GM18498 (cell line): Measurements from ENCODE around the gene ARFGAP3.

Experiments
- ATAC-seq: cut with Tn5 transposase; IDR thresholded peaks from one replicate; pipeline ENCODE4 v1.9.1; 2021; ENCODE audit warnings: mild to moderate bottlenecking, moderate library complexity; ENCODE audit not compliant: unreplicated experiment

The ARFGAP3 gene

DNA sequence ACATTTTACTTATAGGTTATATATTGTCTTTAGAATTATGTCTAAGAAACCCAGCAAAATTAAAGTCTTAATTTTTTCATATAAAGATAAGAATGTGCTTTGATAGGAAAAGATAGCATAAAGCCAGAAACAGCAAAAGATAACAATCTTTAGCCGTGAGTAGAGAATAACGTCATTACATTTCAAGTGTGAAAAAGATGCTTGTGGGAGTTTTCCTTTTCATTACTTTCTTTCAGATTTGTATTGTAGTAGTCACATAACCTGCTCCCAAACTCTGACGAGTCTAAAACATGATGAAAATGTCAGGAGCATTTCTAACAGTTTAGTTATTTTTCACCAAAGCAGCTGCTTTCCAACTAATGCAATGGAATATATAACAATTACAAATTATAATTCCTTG, 31.3 kb downstream of the ARFGAP3 start:
- no peak for ATAC-seq

DNA sequence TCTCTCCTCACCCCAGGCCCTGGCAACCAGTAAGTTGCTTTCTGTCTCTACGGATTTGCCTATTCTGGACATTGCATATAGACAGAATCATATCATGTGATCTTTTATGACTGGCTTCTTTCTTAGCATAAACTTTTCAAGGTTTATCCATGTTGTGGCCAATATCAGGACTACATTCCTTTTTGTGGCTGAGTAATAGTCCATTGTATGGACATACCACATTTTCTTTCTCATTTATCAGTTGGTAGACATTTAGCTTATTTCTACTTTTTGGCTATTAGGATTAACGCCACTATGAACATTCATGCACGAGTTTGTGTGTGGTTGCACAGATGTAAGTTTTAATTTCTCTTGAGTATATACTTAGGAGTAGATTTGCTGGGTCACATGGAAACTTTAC, 35.7 kb downstream of the ARFGAP3 start:
- ATAC-seq, result no peak

DNA sequence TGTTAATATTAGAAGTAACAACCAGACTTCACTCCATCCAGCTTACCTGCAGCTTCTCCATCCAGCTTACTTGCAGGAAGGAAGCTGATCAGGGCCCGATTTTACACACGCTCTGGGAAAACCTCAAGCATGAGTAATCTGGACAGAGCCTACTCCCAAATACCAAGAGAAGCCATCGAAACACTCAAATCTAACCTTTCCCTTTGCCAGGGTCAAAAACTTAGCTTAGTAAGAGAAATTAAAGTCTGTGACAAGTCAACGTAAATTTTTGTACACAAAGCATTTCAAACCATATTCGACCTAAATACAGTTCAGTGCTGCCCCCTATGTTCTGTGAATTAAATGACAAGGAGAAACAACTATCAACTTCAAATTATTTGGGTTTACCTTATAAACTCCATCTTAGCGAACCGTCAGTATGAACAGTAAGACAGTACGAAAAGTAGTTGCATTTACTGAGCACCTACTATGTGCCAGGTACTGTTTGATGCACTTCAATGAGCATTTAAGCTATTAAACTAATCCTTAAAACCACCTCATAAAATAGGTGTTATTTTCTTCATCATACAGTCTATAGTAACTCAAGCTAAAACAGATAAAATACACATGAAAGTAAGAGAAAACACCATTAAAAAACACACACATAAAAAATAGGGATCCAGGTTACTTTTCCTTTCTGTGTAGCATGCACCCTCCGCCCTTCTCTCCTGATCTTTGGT, 36.9 kb downstream of the ARFGAP3 start:
- ATAC-seq, result no peak

DNA sequence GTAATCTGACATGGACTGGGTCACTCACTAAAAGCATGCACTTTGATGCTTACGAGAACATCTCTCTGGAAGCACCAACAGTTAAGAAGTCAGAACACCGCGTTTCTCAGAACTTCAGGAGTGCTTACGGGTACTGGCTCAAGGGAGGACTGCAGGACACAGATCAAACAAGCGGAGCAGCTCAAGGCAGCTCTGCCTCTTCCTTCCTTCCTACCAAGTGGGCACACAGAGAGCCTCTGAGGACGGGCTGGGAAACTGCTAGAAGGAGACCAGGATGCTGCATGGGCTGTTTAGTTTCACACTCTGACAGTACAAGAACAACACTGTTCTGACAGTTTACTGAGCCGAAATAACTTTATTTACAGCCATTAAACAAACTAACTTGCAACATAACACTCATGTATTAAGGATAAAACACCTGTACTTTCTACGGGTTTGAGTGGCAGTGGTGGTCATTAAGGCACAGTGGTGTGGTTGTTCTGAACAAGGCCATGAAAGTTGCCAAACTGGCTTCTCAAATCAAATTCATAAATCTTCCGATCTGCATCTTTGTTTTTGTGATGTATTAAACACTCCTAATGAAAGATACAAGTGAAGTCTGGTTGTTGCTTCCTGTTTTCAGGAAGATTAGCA, 37.5 kb downstream of the ARFGAP3 start:
- ATAC-seq, result no peak

DNA sequence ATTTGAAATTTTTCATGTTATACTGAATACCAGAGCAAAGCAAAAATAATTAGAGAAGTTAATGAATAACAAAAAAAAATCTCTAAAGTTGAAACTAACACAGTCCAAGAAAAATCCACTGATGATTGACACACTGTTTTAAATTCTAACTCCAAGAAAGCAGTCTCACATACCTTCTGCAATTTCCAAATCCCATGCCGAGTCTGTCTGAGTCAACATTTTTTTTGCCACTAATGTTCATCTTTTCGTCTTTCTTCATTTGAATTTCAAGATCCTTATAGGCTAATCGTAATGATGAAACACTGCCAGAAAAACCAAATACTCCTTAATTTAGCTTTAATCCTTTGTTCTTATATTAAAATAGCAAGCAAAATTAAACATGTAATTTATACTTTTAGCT, 39.5 kb downstream of the ARFGAP3 start:
- ATAC-seq, result no peak

DNA sequence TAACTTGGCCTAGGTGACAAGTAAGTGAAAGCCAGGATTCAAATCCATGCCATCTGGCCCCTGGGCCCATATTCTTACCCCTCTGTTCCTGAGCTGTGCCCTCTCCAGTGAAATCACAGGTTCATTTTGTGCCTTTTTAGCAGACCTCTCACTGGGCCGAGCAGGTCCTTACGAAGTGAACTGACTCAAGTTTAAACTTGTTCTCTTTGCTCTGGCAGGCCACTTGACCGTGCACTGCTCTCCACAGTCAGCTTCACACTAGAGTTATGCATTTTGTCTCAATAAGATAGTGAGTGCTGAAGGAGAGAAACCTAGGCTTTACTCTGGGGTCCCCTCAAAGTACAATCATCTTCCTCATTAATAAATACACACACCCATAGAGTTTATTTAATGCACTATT, 40.7 kb downstream of the ARFGAP3 start:
- no peak for ATAC-seq

DNA sequence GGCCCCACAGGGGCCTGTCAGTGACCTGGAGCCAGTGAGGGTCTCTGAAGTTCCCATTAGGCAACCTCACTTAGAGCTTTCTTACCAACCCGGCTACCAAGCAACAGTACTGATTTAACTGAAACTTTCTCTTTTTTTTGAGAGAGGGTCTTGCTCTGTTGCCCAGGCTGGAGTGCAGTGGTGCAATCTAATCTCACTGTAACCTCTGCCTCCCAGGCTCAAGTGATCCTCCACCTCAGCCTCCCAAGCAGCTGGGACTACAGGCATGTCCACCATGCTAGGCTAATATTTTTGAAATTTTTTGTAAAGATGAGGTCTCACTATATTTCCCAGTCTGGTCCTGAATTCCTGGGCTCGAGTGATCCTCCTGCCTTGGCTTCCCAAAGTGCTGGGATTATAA, 42.5 kb downstream of the ARFGAP3 start:
- ATAC-seq, result no peak

DNA sequence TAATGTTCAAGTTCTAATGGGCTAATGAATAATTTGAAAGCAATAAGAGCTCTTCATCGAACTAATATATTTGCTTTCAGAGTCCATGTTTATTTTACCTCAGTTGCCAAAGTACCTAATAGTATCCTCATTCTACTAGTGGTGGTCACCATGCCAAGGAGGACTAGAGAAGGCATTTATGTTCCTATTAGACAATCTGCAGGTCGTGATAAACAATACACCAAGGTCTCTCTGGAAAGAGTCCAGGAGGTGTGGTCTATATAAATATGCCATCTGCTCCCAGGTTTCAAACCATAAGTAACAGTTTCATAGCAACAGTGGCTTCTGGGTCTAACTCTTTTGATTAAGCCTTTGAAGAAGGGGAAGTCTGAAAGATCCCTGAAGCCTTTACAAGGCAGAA, 42.9 kb downstream of the ARFGAP3 start:
- ATAC-seq, result no peak

DNA sequence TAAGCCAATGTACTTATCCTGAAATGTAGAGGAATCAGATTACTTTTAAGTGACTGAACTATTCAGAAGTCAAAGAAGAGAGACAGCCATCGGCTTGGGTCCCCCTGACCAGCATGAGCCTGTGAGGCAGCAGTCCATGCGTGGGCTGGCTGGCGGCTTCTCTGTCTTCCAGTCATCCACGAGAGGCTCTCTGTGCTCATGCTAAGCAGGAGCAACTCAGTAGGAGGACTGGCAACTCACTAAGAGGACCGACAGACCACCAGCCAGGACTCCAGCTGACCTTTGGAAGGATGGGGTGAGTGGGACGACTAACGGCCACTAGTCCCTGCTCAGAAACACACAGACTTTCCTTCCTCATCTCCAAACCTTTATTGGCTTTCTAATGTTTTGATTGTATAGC, 43.6 kb downstream of the ARFGAP3 start:
- ATAC-seq, result no peak

DNA sequence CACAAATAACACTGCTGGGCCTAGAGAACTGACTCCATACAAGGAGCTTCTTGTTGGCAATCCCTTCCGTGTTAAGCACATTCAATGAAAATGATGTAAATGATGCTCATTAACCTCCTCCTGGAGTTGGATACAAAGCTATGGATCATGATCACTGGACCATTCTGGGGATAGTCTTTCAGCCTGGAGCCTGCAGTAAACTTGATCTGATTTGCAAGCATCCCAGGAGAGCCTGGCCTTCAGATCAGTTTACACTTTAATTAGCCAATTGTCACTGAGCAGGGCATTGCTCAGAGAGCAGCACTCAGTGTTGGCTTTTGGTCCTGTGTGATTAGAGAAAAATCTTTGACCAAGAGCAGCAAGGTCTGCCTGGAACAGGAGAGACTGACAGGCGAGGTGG, 45.6 kb downstream of the ARFGAP3 start:
- ATAC-seq, result no peak

DNA sequence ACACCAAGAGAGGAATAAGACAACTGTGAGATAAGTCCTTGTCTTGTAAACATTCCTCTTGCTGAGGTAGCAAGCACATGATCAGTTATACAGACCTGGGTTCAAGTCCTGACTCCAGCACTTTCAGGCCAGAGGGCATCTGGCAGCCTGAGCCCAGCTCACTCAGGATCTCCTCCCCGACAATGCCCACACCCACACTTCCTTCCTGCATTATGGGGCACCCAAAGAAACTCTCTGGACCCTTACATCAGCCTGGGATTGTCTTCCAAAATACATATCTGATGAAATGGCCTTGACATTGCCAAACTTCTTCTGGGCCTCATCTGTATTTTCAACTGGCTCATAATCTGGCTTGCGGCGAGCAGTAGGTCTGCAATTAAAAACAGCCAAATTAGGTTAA, 48.6 kb downstream of the ARFGAP3 start:
- no peak for ATAC-seq

DNA sequence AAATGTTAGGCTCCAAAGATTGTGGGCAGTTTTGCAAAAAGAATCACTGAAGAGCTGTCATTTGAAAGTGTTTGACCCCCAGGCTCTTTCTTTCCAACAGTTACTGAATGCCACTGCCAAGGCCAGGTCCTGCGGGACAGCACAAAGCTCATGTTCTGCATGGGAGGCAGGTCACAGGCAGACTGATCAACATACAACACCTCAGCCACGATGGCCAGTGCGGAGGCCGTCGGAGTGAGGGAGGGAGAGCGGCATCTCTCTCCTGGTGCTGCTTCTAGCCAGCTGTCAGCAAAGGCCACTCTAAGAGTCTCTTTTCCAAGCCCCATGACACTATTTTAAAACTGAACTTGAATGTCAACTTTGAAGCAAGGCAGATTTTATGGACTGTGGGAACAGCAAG, 49.9 kb downstream of the ARFGAP3 start:
- ATAC-seq, result no peak

DNA sequence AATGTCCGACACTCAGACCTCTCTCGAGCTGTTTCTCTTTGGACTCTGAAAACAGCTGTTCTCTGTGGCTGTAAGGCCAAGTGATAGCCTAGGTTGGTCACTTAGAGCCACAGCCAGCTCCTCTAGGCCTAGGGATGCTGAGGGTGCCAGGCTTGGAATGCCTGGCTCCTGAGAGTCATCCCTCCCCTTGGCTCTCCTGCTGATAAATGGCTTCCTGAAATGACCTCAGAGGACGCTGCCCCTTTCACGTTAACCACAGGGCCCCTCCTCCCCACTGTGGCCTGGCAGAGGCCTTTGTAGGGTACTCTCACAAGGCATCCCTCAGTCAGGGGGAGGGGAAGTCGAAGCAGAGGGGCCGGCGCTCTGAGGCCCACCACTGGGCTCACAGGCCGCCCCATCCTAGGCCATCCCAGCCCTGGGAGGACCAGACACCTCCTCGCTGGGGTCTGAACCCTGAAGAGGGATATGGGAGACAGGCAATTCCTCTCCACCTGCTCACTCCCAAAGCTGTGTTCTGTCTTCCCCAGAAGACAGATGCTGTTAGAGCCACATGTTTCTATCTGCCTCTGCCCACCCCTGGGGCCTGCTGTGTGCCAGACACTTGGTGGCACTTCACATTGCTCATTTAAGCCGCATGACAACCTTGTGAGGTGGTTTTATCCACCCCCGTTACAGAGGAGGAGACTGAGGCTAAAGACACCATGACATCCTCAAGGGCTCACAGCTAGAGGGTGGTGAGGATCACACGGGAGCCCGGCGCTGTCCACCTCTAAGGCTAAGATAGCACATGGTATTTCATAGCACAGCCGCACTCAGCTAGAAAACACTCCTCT, 50.9 kb downstream of the ARFGAP3 start:
- no peak for ATAC-seq

DNA sequence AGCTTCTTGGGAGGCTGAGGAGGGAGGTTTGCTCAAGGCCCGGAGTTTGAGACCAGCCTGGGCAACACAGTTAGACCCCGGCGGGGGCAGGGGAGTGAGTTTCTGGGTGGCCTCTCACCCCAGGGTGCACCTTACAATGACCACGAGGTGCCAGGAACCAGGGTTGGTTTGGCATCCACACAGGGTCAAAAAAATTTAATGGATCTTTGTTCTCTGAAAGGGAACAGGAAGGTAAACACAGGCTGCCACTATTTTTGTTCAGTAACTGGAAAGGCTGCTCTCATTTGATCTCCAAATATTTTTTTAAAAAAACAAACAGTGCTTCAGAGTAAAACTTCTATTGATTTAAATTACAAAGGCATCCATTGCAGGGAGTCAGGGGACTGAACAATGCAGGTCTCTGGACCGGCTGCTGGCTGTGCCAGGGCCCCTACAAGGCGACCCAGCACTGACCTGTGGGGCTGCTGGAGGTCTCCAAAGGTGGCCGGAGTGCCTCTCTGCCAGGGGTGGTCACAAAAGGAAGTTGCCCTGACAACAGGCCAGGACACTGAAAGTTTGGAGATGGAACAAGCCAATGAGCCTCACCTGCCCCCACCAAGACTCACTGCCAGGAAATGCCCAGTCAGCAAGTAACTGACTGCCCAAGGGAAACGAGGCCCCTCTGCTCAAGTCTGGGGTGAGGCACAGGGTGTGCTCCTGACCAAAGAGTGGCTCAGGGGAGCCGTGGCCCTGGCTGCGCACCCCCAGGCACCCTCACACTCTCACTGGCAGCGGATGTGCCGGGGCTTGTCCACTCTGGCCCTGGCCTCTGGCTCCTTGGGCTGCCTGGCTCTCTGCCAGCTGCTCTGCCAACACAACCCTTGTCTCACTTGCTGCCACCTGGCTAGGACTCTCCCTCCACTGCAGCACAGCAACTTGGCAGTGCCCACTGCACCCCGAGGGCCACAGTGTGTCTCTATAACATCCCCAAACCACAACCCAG, 51.8 kb downstream of the ARFGAP3 start:
- no peak for ATAC-seq

DNA sequence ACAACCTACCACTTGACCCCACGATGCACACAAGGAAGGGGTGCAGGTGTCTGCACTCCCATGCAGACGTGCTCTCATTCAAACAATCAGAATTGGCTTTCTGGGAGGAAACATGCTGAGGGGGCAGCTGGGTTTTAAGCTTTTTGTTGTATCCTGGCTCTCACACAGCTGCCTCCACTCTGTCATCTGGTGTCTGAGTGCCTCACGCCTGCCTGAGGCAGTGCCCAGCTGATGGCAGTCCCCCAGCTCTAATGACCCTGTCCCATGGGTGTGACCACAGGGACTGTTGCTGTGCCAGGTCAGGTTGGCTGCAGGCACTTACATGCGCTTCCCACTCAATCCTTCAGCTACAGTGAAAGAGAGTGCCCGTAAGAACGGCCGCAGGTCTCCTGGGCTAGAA, 53.7 kb downstream of the ARFGAP3 start:
- no peak for ATAC-seq

DNA sequence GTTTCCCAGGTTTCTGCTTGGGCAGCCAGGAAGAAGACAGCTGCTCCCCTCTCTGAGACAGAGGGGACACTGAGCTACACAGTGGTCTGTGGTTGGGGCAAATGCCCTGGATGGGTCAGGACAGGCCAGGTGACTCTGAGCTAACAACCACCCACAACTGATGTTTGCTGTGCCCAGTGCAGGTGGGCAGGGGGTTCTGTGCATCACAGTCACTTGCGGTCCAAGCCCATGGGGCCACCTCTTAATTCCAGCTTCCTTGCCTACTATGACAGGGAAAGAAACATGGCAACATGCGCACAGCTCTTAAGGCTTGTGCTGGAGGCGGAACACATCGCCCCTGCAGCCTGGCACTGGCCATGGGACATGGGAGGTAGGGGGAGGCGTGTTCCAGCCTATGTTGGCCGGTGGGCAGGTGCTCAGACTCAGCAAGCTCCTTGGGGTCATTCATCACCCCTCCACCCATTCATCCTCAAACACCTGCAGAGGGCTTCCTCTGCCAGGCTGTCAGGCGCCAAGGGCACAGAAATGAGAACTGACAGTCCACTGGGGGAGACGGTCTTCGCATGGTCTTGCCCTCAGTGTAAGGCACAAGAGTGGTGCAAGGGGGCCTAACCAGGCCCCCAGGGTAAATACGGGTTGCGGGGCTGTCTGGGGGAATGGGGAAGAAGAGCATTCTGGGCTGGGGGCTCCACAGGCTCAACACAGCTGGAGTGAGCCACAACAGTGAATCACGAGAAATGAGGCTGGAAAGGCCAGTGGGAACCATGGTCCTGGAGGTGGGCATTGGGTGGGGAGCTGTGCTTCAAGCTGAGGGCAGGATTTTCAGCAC, 55.6 kb downstream of the ARFGAP3 start:
- no peak for ATAC-seq

DNA sequence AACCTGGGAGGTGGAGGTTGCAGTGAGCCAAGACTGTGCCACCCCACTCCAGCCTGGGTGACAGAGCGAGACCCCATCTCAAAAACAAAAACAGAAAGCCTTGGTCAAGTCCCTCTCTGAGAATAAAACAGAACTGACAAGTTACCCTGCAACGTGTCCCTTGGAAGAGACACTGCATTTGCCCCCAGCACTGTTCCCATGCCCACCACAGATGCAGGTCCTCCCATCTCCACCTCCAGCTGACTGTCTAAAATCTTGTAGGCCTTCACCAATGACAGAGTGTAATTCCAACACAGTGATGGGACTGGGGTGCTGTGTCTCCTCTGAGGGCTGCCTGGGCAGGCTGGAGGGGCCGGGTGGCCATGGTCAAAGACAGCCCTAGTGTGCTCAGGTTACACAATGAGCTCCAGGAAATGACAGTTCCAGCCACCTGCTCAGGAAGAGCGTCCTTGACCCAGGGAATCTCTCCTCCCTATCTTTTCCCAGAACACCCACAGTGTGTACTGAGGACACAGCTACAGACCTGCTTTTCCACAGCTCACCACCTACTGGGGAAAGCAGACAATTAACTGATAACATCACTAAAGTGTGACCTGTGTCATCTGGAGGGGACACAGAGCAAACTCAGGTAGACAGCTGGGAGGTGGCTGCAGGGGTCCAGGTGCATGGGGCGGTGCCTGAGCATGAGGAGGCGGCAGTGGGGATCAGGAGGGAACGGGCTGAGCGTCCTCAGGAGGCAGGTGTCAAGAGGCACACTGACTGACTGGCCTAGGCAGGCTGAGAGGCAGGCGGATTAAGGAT, 56.4 kb downstream of the ARFGAP3 start:
- no peak for ATAC-seq

DNA sequence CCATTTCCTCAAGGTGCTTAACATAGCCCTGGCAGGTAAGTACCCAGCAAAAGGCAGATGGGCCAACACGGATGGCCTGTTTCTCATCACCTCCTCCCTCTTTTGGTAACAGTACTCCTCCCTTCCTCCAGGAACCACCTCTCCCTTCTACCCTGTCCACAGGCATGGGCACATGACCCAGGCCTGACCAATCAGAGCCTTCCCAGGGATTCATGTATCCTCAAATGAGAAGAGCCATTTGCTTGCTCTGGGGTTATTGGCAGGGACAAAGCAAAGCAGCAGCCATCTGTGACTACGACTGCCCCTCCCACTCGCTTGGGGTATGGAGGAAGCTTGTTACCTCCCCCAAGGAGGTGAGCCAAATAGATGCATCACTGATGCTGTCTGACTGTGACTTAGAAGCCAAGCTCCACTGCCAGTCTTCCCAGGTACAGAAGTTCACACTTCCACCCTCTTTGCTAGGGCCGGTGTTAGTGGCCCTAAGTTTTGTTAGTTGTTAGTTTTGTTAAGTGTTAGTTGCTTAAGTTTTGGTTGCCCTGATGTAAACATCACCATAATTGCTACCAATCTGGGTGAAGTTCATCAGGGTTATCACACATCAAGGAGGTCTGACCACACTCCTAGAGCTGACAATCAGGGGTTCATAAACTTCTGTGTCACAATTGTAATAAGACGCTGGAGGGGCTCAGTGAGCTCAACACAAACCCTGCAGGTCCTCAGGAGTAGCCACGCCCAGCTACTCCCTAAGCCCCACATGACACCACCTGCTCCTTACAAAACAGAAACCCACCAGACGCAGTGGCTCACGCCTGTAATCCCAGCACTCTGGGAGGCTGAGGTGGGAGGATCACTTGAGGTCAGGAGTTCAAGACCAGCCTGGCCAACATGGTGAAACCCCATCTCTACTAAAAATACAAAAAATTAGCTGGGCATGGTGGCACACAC, 57.3 kb downstream of the ARFGAP3 start:
- no peak for ATAC-seq
